SK-N-SH (cell line): ENCODE data around the gene OVOL1. TPM values are rescaled to one million over a fixed set of nuclear protein-coding genes. Genes with fewer than 3 reads are reported as not detected.

Experiments
- CTCF ChIA-PET: fragments of 300-600, 350-600 bp; formaldehyde crosslinking; extraction: SDS; loops from one replicate; lab custom pipeline; 2021; lab: Yijun Ruan, JAX
- POLR2A ChIA-PET: fragments of 350-600 bp; sonication (Branson Sonifier 250); formaldehyde crosslinking; extraction: SDS; loops from one replicate; lab custom pipeline; 2020; ENCODE audit warnings: antibody characterized with exemption, inconsistent platforms; lab: Yijun Ruan, JAX
- DNase-seq: peaks from one replicate; pipeline ENCODE4 v3.0.0; 2012
- H2AFZ ChIP-seq: fragments of 200-600 bp; sonication (generic); 2 replicates; pipeline ENCODE4 v1.8.1; 2016; ENCODE audit warnings: antibody characterized with exemption, mild to moderate bottlenecking, low read depth
- H3F3A ChIP-seq: fragments of 200-600 bp; sonication (generic); replicated peaks from 2 replicates; pipeline ENCODE3; 2016; ENCODE audit warnings: antibody characterized with exemption, mild to moderate bottlenecking; ENCODE audit not compliant: insufficient read depth
- H3K27ac ChIP-seq, 2 experiments: fragments of 200-500 bp in 1 of 2; fragments of 200-600 bp in 1 of 2; sonication (Bioruptor generic) in 1 of 2; sonication (generic), shearing (Covaris generic) in 1 of 2; 2 replicates each; pipeline versions ENCODE4 v1.5.1 to v1.6.1; 2014 to 2016; ENCODE audit warnings: low read depth in 2 of 2, inconsistent platforms in 1 of 2, low read length in 1 of 2, mild to moderate bottlenecking in 1 of 2, mixed read lengths in 1 of 2
- H3K27me3 ChIP-seq: fragments of 200-600 bp; sonication (generic), shearing (Covaris generic); 2 replicates; pipeline ENCODE4 v1.6.1; 2016; ENCODE audit warnings: mixed run types; ENCODE audit not compliant: insufficient read depth
- H3K36me3 ChIP-seq, 2 experiments: fragments of 200-500 bp in 1 of 2; fragments of 200-600 bp in 1 of 2; sonication (Bioruptor generic) in 1 of 2; sonication (generic) in 1 of 2; replicated peaks in 1 of 2; 2 replicates each; pipeline versions ENCODE3 to v1.5.1; 2014 to 2016; ENCODE audit warnings: low read length in 1 of 2, mild to moderate bottlenecking in 1 of 2; ENCODE audit not compliant: insufficient read depth in 2 of 2, control insufficient read depth in 1 of 2
- H3K4me1 ChIP-seq, 2 experiments: fragments of 200-500 bp in 1 of 2; fragments of 200-600 bp in 1 of 2; sonication (Bioruptor generic) in 1 of 2; sonication (generic), shearing (Covaris generic) in 1 of 2; 2 replicates each; pipeline versions ENCODE4 v1.5.1 to v1.6.1; 2014 to 2016; ENCODE audit warnings: low read depth in 1 of 2, low read length in 1 of 2, mixed run types in 1 of 2; ENCODE audit not compliant: insufficient read depth in 2 of 2, control insufficient read depth in 1 of 2
- H3K4me2 ChIP-seq: fragments of 200-600 bp; sonication (generic), shearing (Covaris generic); 2 replicates; pipeline ENCODE4 v1.6.1; 2017; ENCODE audit warnings: mixed run types
- H3K4me3 ChIP-seq, 2 experiments: fragments of 200-500 bp in 1 of 2; fragments of 200-600 bp in 1 of 2; sonication (Bioruptor generic) in 1 of 2; sonication (generic), shearing (Covaris generic) in 1 of 2; 2 replicates each; pipeline versions ENCODE4 v1.5.1 to v1.8.1; 2014 to 2016; ENCODE audit warnings: low read depth in 2 of 2, inconsistent platforms in 1 of 2, low read length in 1 of 2, mild to moderate bottlenecking in 1 of 2, mixed read lengths in 1 of 2, moderate library complexity in 1 of 2
- H3K79me2 ChIP-seq: fragments of 200-600 bp; sonication (generic); 2 replicates; pipeline ENCODE4 v1.8.1; 2017; ENCODE audit warnings: mild to moderate bottlenecking; ENCODE audit not compliant: insufficient read depth
- H3K9ac ChIP-seq: fragments of 200-600 bp; sonication (generic); 2 replicates; pipeline ENCODE4 v1.6.1; 2017; ENCODE audit warnings: mixed run types
- H3K9me2 ChIP-seq: fragments of 200-600 bp; sonication (generic); 2 replicates; pipeline ENCODE4 v1.6.1; 2017; ENCODE audit warnings: mixed run types
- H3K9me3 ChIP-seq: fragments of 200-600 bp; sonication (generic); 2 replicates; pipeline ENCODE4 v1.6.1; 2017; ENCODE audit warnings: mixed run types, mild to moderate bottlenecking, moderate library complexity
- H4K20me1 ChIP-seq: fragments of 200-600 bp; sonication (generic); 2 replicates; pipeline ENCODE4 v1.6.1; 2017; ENCODE audit warnings: mild to moderate bottlenecking, mixed run types; ENCODE audit not compliant: insufficient read depth
- ELF1 ChIP-seq: IDR thresholded peaks from 2 replicates; pipeline ENCODE4 v1.4.0; 2012
- EP300 ChIP-seq, 2 experiments: IDR thresholded peaks; 2 replicates each; pipeline versions ENCODE4 v1.4.0 to v1.6.1; 2012; ENCODE audit warnings: borderline replicate concordance in 1 of 2, low read depth in 1 of 2, low read length in 1 of 2
- EZH2phosphoT487 ChIP-seq: fragments of 200-600 bp; sonication (generic); IDR thresholded peaks from 2 replicates; pipeline ENCODE4 v1.6.1; 2017; ENCODE audit warnings: low read depth, mixed run types, mild to moderate bottlenecking, antibody characterized with exemption, moderate library complexity, borderline replicate concordance
- JUND ChIP-seq: IDR thresholded peaks from 2 replicates; pipeline ENCODE4 v1.4.0; 2012
- MXI1 ChIP-seq: IDR thresholded peaks from 2 replicates; pipeline ENCODE4 v1.6.1; 2012; ENCODE audit warnings: mild to moderate bottlenecking, low read depth, low read length, improper control_type of control experiment
- NFIC ChIP-seq: IDR thresholded peaks from 2 replicates; pipeline ENCODE4 v1.4.0; 2012; ENCODE audit warnings: borderline replicate concordance
- POLR2AphosphoS5 ChIP-seq: IDR thresholded peaks from 2 replicates; pipeline ENCODE4 v1.6.1; 2012; ENCODE audit warnings: low read depth, low read length
- RAD21 ChIP-seq: IDR thresholded peaks from 2 replicates; pipeline ENCODE4 v1.6.1; 2012; ENCODE audit warnings: mild to moderate bottlenecking, low read length
- RCOR1 ChIP-seq: fragments of 150-350 bp; IDR thresholded peaks from 2 replicates; pipeline ENCODE4 v1.6.1; 2017; ENCODE audit warnings: antibody characterized with exemption, low read length
- RFX5 ChIP-seq: IDR thresholded peaks from 2 replicates; pipeline ENCODE4 v1.6.1; 2012; ENCODE audit warnings: mild to moderate bottlenecking, improper control_type of control experiment, low read length
- RXRA ChIP-seq: IDR thresholded peaks from 2 replicates; pipeline ENCODE4 v1.4.0; 2012; ENCODE audit warnings: low read depth, mild to moderate bottlenecking, borderline replicate concordance
- SMC3 ChIP-seq: IDR thresholded peaks from 2 replicates; pipeline ENCODE4 v1.6.1; 2012; ENCODE audit warnings: low read depth, low read length, improper control_type of control experiment
- TCF12 ChIP-seq: IDR thresholded peaks from 2 replicates; pipeline ENCODE4 v1.4.0; 2012
- YY1 ChIP-seq: IDR thresholded peaks from 2 replicates; pipeline ENCODE4 v1.4.0; 2012; ENCODE audit warnings: low read depth, mild to moderate bottlenecking
- WGBS: methylation state at CpG from one replicate; pipeline ENCODE4 v1.1.6; 2017; ENCODE audit warnings: low lambda C conversion rate; 5-methylcytosine and 5-hydroxymethylcytosine counted together
- polyA plus RNA-seq, 3 experiments: library from polyadenylated mRNA; depleted of rRNA; stranded (reverse); fragments of >200 nt; gene quantifications; 2 replicates each; pipeline ENCODE4 v1.2.3, GENCODE V29; 2012
- TF ChIP-seq, protein P1 (sequence below): fragments of 150-350 bp; IDR thresholded peaks from 2 replicates; pipeline ENCODE4 v1.6.1; 2017; ENCODE audit warnings: antibody characterized with exemption, low read length, low read depth, borderline replicate concordance
- TF ChIP-seq, protein P2 (sequence below): IDR thresholded peaks from 2 replicates; pipeline ENCODE4 v1.4.0; 2012; ENCODE audit warnings: low read depth, borderline replicate concordance
- TF ChIP-seq, protein P3 (sequence below): fragments of 200-600 bp; sonication (generic); IDR thresholded peaks from 2 replicates; pipeline ENCODE4 v1.6.1; 2017; ENCODE audit warnings: antibody characterized with exemption, mild to moderate bottlenecking, moderate library complexity
- TF ChIP-seq, protein P4 (sequence below): IDR thresholded peaks from 2 replicates; pipeline ENCODE4 v1.4.0; 2012; ENCODE audit warnings: low read depth
- TF ChIP-seq, protein P5 (sequence below): fragments of 150-350 bp; IDR thresholded peaks from 2 replicates; pipeline ENCODE4 v1.6.1; 2016; ENCODE audit warnings: mild to moderate bottlenecking, low read depth, low read length

Gene OVOL1
- polyA plus RNA-seq, 1 of the 3 experiments (the other 2 are of a cell fraction): not detected

DNA sequence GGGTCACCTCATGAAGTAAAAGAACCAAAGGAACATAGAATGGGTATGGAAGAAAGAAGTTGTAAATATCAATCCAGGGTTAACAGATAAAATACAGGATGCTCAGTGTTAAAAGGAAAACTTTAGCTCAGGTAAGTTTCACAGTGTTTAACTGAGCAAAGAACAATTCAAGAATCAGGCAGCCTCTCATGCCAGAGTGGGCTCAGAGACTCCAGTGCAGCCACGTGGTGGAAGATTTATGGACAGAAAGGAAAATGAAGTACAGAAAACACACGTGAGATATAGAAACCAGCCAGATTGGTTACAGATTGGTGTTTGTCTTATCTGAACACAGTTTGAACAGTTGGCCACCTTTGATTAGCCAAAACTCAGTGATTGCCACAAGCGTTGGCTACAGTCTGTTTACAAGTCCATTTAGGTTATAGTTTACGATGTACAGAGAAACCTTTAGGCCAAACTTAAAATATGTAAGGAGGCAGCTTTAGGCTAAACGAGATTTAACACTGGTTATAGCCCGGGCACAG lies 15.2 kb upstream of the OVOL1 start:
- WGBS: 58% methylated on average over 6 of the region's 6 CpGs
- Histone ChIP-seq H3K4me3 (no peak overlapping the region), H3K9me2 (no peaks in the 10 kb centered on the region), H3K27me3 (no peaks in the 10 kb centered on the region), H3K4me2 (no peak overlapping the region), H3K9ac (no peak overlapping the region), H2AFZ (no peak overlapping the region), H3K4me1 (no peaks in the 10 kb centered on the region), H3K27ac (no peak overlapping the region), H3K9me3 (no peaks in the 10 kb centered on the region), H4K20me1 (no peaks in the 10 kb centered on the region), H3K36me3 (no peaks in the 10 kb centered on the region), H3F3A (peaks cover 7% of the 10 kb centered on the region), H3K79me2 (no peaks in the 10 kb centered on the region)
- ChIA-PET CTCF (interaction anchor here (0.8 to 3.6 kb wide), 6 partner anchors 8 to 70 kb away, joined by 3 to 50 read pairs (median 9); partner anchors contain the start of genes AP5B1 and KAT5), POLR2A (no interaction called here)
- TF ChIP-seq EZH2phosphoT487 (no peak), RCOR1 (no peak), JUND (no peak), RXRA (no peak), RFX5 (no peak), SMC3 (no peak), NFIC (no peak), RAD21 (no peak), TCF12 (no peak), EP300 (IDR thresholded peaks at IDR 0.05; ENCODE audit: borderline replicate concordance in 1 of 2, low read depth in 1 of 2, low read length in 1 of 2) (no peak), POLR2AphosphoS5 (no peak), MXI1 (no peak), YY1 (no peak), ELF1 (no peak)
- TF ChIP-seq, protein P1, sequence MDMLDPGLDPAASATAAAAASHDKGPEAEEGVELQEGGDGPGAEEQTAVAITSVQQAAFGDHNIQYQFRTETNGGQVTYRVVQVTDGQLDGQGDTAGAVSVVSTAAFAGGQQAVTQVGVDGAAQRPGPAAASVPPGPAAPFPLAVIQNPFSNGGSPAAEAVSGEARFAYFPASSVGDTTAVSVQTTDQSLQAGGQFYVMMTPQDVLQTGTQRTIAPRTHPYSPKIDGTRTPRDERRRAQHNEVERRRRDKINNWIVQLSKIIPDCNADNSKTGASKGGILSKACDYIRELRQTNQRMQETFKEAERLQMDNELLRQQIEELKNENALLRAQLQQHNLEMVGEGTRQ: no peak
- TF ChIP-seq, protein P2, sequence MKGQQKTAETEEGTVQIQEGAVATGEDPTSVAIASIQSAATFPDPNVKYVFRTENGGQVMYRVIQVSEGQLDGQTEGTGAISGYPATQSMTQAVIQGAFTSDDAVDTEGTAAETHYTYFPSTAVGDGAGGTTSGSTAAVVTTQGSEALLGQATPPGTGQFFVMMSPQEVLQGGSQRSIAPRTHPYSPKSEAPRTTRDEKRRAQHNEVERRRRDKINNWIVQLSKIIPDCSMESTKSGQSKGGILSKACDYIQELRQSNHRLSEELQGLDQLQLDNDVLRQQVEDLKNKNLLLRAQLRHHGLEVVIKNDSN: no peak
- TF ChIP-seq, protein P3, sequence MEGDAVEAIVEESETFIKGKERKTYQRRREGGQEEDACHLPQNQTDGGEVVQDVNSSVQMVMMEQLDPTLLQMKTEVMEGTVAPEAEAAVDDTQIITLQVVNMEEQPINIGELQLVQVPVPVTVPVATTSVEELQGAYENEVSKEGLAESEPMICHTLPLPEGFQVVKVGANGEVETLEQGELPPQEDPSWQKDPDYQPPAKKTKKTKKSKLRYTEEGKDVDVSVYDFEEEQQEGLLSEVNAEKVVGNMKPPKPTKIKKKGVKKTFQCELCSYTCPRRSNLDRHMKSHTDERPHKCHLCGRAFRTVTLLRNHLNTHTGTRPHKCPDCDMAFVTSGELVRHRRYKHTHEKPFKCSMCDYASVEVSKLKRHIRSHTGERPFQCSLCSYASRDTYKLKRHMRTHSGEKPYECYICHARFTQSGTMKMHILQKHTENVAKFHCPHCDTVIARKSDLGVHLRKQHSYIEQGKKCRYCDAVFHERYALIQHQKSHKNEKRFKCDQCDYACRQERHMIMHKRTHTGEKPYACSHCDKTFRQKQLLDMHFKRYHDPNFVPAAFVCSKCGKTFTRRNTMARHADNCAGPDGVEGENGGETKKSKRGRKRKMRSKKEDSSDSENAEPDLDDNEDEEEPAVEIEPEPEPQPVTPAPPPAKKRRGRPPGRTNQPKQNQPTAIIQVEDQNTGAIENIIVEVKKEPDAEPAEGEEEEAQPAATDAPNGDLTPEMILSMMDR: no peak
- TF ChIP-seq, protein P4, sequence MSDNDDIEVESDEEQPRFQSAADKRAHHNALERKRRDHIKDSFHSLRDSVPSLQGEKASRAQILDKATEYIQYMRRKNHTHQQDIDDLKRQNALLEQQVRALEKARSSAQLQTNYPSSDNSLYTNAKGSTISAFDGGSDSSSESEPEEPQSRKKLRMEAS: no peak
- TF ChIP-seq, protein P5, sequence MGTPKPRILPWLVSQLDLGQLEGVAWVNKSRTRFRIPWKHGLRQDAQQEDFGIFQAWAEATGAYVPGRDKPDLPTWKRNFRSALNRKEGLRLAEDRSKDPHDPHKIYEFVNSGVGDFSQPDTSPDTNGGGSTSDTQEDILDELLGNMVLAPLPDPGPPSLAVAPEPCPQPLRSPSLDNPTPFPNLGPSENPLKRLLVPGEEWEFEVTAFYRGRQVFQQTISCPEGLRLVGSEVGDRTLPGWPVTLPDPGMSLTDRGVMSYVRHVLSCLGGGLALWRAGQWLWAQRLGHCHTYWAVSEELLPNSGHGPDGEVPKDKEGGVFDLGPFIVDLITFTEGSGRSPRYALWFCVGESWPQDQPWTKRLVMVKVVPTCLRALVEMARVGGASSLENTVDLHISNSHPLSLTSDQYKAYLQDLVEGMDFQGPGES: no peak
- no peak for DNase-seq
